OCI-LY7 (cell line): Measurements from ENCODE around the gene BPGM.

ENCODE experiments used
- CTCF ChIP-seq: fragments of 200-600 bp; sonication (generic); conservative IDR thresholded peaks from 2 replicates; pipeline ENCODE4 v1.5.1; 2014; ENCODE audit warnings: mild to moderate bottlenecking, antibody characterized with exemption, low read length, moderate library complexity, mixed read lengths
- EZH2phosphoT487 ChIP-seq: fragments of 200-600 bp; sonication (generic); IDR thresholded peaks from 2 replicates; pipeline ENCODE4 v1.6.1; 2018; ENCODE audit warnings: low read depth, borderline replicate concordance, mild to moderate bottlenecking, mixed run types, antibody characterized with exemption, low read length, moderate library complexity, mixed read lengths

GRCh38 chr7:134611611-134612151 is 35.0 kb upstream of the BPGM start:
- TF ChIP-seq CTCF = no peak
- TF ChIP-seq EZH2phosphoT487 = no peak
